ENCODE results near the gene VEGFA.

VEGFA gene

GRCh38 chr6:43776115-43776798 is 6.2 kb downstream of the VEGFA start:
- H3K4me1 ChIP-seq (ENCODE audit: control insufficient read depth in 1 of 2, insufficient read depth in 2 of 2, low read length in 2 of 2): peaks cover 11 to 38% of the 10 kb centered on the region in 2 donors
- no peaks in the 10 kb centered on the region for H3K27me3 ChIP-seq (ENCODE audit: low read depth, low read length)
- H3K4me3 ChIP-seq (ENCODE audit: low read depth in 1 of 2, low read length in 2 of 2): no peak overlapping the region
- H3K27ac ChIP-seq (ENCODE audit: low read length): no peak overlapping the region
- H3K9me3 ChIP-seq (ENCODE audit: control insufficient read depth in 1 of 2, low read length in 2 of 2): no peaks in the 10 kb centered on the region
- H3K36me3 ChIP-seq (ENCODE audit: control insufficient read depth in 1 of 2, insufficient read depth in 2 of 2, low read length in 2 of 2): peaks cover 26 to 45% of the 10 kb centered on the region in 2 donors

GRCh38 chr6:43776799-43777776 is 7.1 kb downstream of the VEGFA start:
- peaks cover 35 to 53% of the 10 kb centered on the region in 2 donors for H3K36me3 ChIP-seq (ENCODE audit: control insufficient read depth in 1 of 2, insufficient read depth in 2 of 2, low read length in 2 of 2)
- H3K27ac ChIP-seq (ENCODE audit: low read length): no peak overlapping the region

GRCh38 chr6:43778131-43778855 is 8.3 kb downstream of the VEGFA start:
- H3K27me3 ChIP-seq (ENCODE audit: low read depth, low read length): no peaks in the 10 kb centered on the region
- peaks cover 11 to 28% of the 10 kb centered on the region in 2 donors for H3K4me1 ChIP-seq (ENCODE audit: control insufficient read depth in 1 of 2, insufficient read depth in 2 of 2, low read length in 2 of 2)
- no peak overlapping the region for H3K4me3 ChIP-seq (ENCODE audit: low read depth in 1 of 2, low read length in 2 of 2)
- H3K9me3 ChIP-seq (ENCODE audit: control insufficient read depth in 1 of 2, low read length in 2 of 2): no peaks in the 10 kb centered on the region
- no peak overlapping the region for H3K27ac ChIP-seq (ENCODE audit: low read length)
- H3K36me3 ChIP-seq (ENCODE audit: control insufficient read depth in 1 of 2, insufficient read depth in 2 of 2, low read length in 2 of 2): peaks cover 44 to 65% of the 10 kb centered on the region in 2 donors

More at GRCh38 chr6:43776799-43777776, 7.1 kb downstream of the VEGFA start:
- H3K9me3 ChIP-seq (ENCODE audit: control insufficient read depth in 1 of 2, low read length in 2 of 2): no peaks in the 10 kb centered on the region
- H3K4me1 ChIP-seq (ENCODE audit: control insufficient read depth in 1 of 2, insufficient read depth in 2 of 2, low read length in 2 of 2): peaks cover 11 to 39% of the 10 kb centered on the region in 2 donors
- H3K4me3 ChIP-seq (ENCODE audit: low read depth in 1 of 2, low read length in 2 of 2): no peak overlapping the region
- H3K27me3 ChIP-seq (ENCODE audit: low read depth, low read length): no peaks in the 10 kb centered on the region

GRCh38 chr6:43778976-43779851 is 9.2 kb downstream of the VEGFA start:
- no peaks in the 10 kb centered on the region for H3K27me3 ChIP-seq (ENCODE audit: low read depth, low read length)
- H3K36me3 ChIP-seq (ENCODE audit: control insufficient read depth in 1 of 2, insufficient read depth in 2 of 2, low read length in 2 of 2): peaks cover 51 to 74% of the 10 kb centered on the region in 2 donors
- no peak overlapping the region for H3K27ac ChIP-seq (ENCODE audit: low read length)
- H3K4me3 ChIP-seq (ENCODE audit: low read depth in 1 of 2, low read length in 2 of 2): no peak overlapping the region
- H3K9me3 ChIP-seq (ENCODE audit: control insufficient read depth in 1 of 2, low read length in 2 of 2): no peaks in the 10 kb centered on the region
- H3K4me1 ChIP-seq (ENCODE audit: control insufficient read depth in 1 of 2, insufficient read depth in 2 of 2, low read length in 2 of 2): peaks cover 5 to 19% of the 10 kb centered on the region in 2 donors

GRCh38 chr6:43779852-43780236 is 9.8 kb downstream of the VEGFA start:
- H3K36me3 ChIP-seq (ENCODE audit: control insufficient read depth in 1 of 2, insufficient read depth in 2 of 2, low read length in 2 of 2): peaks cover 51 to 78% of the 10 kb centered on the region in 2 donors
- no peaks in the 10 kb centered on the region for H3K27me3 ChIP-seq (ENCODE audit: low read depth, low read length)
- H3K4me1 ChIP-seq (ENCODE audit: control insufficient read depth in 1 of 2, insufficient read depth in 2 of 2, low read length in 2 of 2): peaks cover 0 to 13% of the 10 kb centered on the region in 2 donors
- H3K4me3 ChIP-seq (ENCODE audit: low read depth in 1 of 2, low read length in 2 of 2): no peak overlapping the region
- no peaks in the 10 kb centered on the region for H3K9me3 ChIP-seq (ENCODE audit: control insufficient read depth in 1 of 2, low read length in 2 of 2)
- H3K27ac ChIP-seq (ENCODE audit: low read length): no peak overlapping the region

GRCh38 chr6:43780293-43780692 is 10.3 kb downstream of the VEGFA start:
- Histone ChIP-seq H3K36me3 (ENCODE audit: control insufficient read depth in 1 of 2, insufficient read depth in 2 of 2, low read length in 2 of 2) (peaks cover 54 to 81% of the 10 kb centered on the region in 2 donors), H3K4me3 (ENCODE audit: low read depth in 1 of 2, low read length in 2 of 2) (no peak overlapping the region), H3K27me3 (ENCODE audit: low read depth, low read length) (no peaks in the 10 kb centered on the region), H3K27ac (ENCODE audit: low read length) (no peak overlapping the region), H3K4me1 (ENCODE audit: control insufficient read depth in 1 of 2, insufficient read depth in 2 of 2, low read length in 2 of 2) (peaks cover 0 to 8% of the 10 kb centered on the region in 2 donors), H3K9me3 (ENCODE audit: control insufficient read depth in 1 of 2, low read length in 2 of 2) (no peaks in the 10 kb centered on the region)

- H3K4me1 ChIP-seq (ENCODE audit: control insufficient read depth in 1 of 2, insufficient read depth in 2 of 2, low read length in 2 of 2): peaks cover 0 to 6% of the 10 kb centered on the region in 2 donors
- H3K36me3 ChIP-seq (ENCODE audit: control insufficient read depth in 1 of 2, insufficient read depth in 2 of 2, low read length in 2 of 2): peaks cover 57 to 83% of the 10 kb centered on the region in 2 donors
- no peaks in the 10 kb centered on the region for H3K9me3 ChIP-seq (ENCODE audit: control insufficient read depth in 1 of 2, low read length in 2 of 2)
- no peak overlapping the region for H3K4me3 ChIP-seq (ENCODE audit: low read depth in 1 of 2, low read length in 2 of 2)
- no peak overlapping the region for H3K27ac ChIP-seq (ENCODE audit: low read length)
- no peaks in the 10 kb centered on the region for H3K27me3 ChIP-seq (ENCODE audit: low read depth, low read length)
Measured at GRCh38 chr6:43780941-43781928, 11.2 kb downstream of the VEGFA start.

GRCh38 chr6:43781941-43782704 is 12.1 kb downstream of the VEGFA start:
- no peak overlapping the region for H3K27ac ChIP-seq (ENCODE audit: low read length)
- H3K4me3 ChIP-seq (ENCODE audit: low read depth in 1 of 2, low read length in 2 of 2): no peak overlapping the region
- H3K36me3 ChIP-seq (ENCODE audit: control insufficient read depth in 1 of 2, insufficient read depth in 2 of 2, low read length in 2 of 2): peaks cover 53 to 82% of the 10 kb centered on the region in 2 donors
- H3K27me3 ChIP-seq (ENCODE audit: low read depth, low read length): no peaks in the 10 kb centered on the region
- H3K4me1 ChIP-seq (ENCODE audit: control insufficient read depth in 1 of 2, insufficient read depth in 2 of 2, low read length in 2 of 2): peaks cover 0 to 6% of the 10 kb centered on the region in 2 donors
- no peaks in the 10 kb centered on the region for H3K9me3 ChIP-seq (ENCODE audit: control insufficient read depth in 1 of 2, low read length in 2 of 2)

- H3K27ac ChIP-seq (ENCODE audit: low read length): no peak overlapping the region
- no peaks in the 10 kb centered on the region for H3K27me3 ChIP-seq (ENCODE audit: low read depth, low read length)
- no peaks in the 10 kb centered on the region for H3K9me3 ChIP-seq (ENCODE audit: control insufficient read depth in 1 of 2, low read length in 2 of 2)
- peaks cover 45 to 74% of the 10 kb centered on the region in 2 donors for H3K36me3 ChIP-seq (ENCODE audit: control insufficient read depth in 1 of 2, insufficient read depth in 2 of 2, low read length in 2 of 2)
- no peak overlapping the region for H3K4me3 ChIP-seq (ENCODE audit: low read depth in 1 of 2, low read length in 2 of 2)
- peaks cover 0 to 6% of the 10 kb centered on the region in 2 donors for H3K4me1 ChIP-seq (ENCODE audit: control insufficient read depth in 1 of 2, insufficient read depth in 2 of 2, low read length in 2 of 2)
Measured at GRCh38 chr6:43782764-43783513, 12.9 kb downstream of the VEGFA start.

Measured in muscle layer of duodenum (tissue), 2 donors.